ENCODE data around the gene SMURF2.

SMURF2 gene

DNA sequence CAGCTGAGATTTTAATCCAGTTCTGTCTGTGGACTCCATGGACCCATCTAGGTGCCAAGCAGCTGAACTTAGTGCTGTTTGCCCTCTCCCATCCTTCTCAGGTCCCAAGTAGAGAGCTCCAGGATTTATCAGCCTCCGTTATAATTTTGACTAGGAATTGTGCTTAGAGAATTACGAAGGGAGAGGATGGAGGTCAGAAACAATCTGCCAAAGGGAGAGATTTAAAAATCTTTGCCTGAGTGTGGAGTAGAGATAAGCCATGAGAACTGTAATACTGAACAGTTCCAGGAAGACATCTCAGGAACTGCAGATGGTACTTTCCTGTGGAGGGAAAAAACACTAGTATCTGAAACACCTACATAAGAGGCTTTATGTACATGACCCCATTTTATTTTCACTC is 128.3 kb downstream of the SMURF2 start:
- no peak for DNase-seq

DNA sequence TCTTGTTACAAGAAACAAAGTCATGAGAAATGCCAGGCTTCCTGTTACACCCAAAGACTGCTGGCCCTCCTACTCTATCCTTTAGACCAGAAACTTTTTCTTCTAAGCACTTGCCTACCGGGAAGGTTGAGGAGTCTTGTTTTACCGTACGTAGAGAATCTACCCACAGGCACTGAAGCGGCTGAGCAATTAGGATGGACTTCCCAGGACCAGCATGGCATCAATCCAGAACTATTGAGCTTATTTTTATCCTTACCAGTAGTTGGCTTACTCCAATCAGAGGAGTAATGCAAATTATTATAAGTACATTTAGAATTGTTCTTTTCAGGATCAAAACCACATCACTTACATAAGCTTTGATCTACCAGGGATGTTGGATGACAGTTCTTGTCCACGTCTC is 129.7 kb downstream of the SMURF2 start:
- DNase-seq = no peak

DNA sequence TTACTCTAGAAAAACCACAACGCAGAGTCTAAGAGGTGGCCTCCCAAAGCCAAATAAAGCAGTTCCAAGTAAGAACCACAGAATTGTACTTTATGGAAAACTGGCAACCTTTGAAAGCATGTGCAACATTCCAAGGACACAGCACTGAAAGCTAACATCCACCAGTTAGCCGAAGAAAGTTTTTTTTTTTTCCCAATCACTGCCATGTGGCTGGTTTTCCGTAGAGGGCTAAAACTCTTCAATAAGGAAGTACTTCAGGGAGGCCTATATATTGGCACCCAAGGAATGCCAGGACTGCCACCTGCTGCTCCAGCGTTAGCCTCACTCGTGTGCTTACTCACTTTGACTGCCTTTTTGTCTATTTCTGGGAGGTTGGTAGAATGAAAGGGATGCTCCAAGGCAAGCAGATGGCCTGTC is 130.1 kb downstream of the SMURF2 start:
- no peak for DNase-seq

DNA sequence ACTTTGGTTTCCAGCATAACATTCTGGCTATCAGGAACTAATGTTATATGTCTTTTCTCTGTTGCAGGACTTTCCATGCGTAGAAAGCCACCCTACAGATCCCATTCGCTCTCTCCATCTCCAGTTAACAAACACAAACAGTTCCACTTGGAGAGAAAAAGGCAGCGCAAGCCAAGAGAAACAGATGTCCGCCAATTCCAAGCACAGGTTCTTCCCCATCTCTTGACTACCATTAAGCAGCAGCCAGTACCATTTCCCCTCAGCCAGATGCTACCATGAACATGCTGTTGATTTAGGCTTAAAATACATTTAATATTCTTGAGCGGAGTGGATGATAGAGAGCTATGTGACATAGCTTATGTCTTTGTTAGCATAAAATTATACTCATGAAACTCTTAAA is 132.9 kb downstream of the SMURF2 start:
- DNase-seq = no peak

DNA sequence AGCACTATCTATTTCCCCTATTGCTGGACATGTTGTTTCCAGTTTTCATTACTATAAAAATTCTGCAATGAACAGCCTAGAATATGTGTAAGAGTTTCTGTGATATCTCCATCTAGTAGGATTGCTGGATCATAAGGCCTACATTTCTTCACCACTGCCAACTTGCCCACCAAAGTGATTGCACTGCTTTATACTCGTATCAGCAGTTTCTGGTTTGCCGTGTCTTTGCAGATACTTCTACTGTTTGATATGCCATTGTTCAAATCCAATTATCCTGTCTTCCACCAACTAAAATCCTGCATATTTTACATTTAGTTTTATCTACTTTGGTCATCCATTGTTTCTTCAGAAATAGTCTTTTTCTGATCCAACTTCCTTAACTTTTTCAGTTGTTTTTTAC is 134.2 kb downstream of the SMURF2 start:
- DNase-seq = no peak

DNA sequence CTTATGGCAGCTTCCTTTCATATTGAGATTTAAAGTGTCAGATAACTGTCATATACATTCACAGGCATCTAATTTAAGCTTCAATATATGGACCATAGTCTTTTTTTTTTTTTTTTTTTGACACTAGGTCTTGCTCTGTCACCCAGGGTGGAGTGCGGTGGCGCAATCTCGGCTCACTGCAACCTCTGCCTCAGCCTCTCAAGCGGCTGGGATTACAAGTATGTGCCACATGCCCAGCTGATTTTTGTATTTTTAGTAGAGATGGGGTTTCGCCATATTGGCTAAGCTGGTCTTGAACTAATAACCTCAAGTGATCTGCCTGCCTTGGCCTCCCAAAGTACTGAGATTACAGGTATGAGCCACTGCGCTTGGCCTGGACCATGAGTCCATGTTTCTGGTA is 141.7 kb downstream of the SMURF2 start:
- DNase-seq = no peak

DNA sequence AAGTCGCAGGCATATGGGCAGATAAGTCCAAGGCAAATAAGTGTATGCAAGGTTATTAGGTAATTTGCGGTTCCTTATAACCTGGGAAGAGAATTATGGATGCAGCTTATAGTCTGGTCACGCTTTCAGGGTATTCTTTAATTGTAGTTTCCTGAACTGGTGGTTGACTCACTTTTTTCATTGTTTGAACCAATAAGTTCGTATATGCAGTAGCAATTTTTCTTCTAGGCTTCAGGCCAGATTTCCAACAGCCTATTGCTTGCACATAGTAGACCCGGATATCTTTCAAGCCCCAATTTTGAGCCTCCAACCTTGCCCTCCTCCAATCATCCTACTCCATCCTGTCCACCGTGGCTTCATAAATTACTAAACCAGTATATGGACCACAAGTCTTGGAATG is 142.5 kb downstream of the SMURF2 start:
- DNase-seq = no peak

DNA sequence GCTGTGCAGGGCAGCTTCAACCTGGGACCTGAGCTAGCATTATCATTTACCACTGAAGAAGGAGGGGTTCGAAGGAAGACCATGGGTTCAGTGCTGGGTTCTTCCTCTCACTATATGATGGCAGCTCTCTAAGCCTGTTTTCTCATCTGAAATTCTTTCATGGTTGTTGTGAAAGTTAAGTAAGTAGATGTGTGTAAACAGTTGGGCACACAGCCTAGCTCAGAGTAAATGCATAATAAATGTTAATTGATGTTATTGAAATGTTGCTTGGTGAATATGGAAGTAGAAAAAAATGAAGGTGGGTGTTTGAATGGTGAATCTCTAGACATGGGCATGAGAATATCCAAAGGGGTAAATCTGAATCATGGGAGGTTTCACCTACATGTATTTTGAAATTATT is 146.3 kb downstream of the SMURF2 start:
- DNase-seq = no peak

DNA sequence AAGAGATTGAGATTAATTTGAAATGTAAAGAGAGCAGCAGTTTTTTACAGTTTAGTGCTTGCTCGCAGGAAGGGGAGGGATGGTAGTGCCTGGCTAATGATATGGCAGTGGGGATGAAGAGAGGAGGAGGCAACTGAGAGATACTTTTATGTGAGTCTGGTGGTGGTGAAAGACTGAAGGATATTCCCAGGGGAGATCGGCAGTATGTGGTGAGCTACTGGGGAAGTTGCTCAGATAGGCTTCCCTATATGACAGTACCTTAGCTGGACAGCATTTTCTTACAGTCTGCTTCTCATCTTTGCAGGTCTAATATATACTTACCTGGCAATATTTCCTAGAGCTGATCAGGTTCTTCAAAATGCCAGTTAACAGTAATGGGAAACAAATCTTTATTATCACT is 146.7 kb downstream of the SMURF2 start:
- no peak for DNase-seq

DNA sequence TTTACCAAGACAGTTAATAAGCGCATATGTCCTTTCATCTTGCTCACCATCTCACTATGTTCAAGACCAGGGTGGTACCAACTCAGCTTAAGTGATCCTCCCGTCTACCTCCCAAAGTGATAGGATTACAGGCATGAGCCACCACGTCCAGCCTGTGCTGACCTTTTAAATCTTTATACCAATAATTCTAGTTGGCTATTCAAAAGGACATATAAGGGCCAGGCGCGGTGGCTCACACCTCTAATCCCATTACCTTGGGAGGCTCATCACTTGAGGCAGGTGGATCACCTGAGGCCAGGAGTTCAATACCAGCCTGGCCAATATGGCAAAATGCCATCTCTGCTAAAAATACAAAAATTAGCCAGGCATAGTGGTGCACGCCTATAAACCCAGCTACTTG is 152.9 kb downstream of the SMURF2 start:
- DNase-seq = no peak

DNA sequence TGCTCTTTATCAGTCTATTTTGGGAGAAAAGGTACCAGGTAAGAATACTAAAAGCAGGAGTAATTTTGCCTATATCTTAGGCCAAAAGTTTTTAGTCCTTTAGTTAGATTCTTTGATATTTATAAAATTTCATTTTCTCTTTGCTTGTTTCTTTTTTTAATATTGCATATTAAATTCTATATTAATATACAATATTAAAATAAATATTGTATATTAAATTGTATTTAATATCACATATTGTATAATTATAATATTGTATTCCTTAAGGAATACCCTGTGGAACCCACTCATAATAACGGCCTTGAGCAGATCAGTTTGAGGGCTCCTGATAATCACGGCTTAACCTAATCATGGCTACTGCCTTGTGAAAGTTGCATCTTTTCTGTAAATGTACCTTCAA is 153.4 kb downstream of the SMURF2 start:
- DNase-seq = no peak

DNA sequence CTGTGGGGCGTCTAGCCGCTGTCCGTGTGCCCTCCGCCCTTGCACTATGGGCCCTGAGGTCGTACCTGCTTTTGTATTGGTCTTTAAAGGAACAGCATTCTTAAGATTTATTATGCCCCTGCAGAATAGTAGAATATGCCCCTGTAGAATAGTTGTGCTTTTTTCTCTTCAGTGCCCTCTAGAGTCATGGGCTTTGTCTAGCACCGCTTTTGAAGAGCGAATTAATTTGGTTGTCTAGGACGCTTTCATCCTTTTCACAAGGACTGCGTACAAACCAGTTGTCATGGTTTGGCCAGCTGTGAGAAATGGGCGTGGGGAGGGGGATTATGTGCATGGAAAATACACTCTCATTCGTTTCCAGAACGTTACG is 154.7 kb downstream of the SMURF2 start:
- DNase-seq = no peak

DNA sequence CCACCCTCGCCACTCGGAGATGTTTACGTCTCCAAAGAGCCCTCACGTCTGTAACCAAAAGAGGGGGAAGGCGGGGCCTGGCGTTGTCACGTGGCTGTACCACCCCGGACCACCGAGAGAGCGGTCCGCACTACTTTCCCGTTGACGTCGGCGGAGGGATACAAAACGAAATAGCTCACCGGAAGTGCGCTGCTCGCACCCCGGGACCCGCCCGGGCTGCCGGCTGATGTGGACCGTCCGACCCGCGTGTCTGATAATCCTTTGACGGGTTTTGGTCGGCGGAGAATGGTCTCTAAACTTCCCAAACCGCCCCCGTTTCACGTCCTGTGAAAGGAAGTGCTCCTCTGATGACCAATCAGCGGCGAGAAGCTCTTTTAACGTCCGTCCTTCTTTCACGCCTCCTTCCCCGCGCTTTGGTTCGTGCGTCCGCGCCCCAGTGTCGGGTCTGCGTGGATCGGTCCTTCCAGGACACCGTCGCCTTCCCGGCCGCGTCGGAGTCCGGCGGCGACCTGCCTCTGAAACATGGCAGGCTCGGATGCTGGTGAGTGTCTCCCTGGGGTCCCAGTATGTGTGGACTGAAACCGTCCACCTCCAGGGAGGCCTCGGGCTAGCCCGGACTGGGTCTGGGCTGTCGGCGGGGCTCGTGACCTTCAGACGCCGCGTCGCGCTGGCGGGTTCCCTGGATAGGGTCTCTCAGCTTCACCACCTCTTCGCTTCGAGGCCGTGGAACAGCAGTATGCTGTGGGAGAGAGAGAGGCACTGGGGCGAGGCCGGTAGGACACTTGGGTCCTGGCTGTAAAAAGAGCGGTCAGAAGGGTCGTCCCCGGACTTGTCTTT is 155.3 kb downstream of the SMURF2 start, which contains the start of gene CEP95:
Gene CEP95, plus strand, starts transcription at position 402 of the 837 bp plus-strand sequence. Its CDS starts 121 bp downstream, at position 523.
- peak; percentile 87 for DNase-seq

DNA sequence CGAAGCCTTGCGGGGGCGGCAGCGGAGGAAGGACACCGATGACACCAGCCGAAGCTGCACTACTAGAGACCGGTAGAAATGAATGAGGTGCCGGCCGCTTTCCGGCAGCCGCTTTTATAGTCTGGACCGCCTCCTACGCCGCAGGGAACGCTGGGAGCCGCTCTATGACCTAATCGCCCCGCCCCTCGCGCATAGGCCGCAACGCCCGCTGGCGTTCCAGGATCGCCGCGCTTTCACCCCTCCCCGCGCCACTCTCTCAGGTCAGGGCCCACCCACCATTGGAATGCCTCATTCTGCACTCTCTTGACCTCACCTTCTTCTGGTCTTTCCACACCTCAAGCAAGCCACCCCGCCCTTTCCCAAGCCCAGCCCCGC is 155.9 kb downstream of the SMURF2 start, which contains the start of gene DDX5:
Gene DDX5, minus strand, starts transcription at position 89 of the 375 bp plus-strand sequence. CDS start 170 bp downstream, outside the sequence.
- peak; percentile 90 for DNase-seq

DNA sequence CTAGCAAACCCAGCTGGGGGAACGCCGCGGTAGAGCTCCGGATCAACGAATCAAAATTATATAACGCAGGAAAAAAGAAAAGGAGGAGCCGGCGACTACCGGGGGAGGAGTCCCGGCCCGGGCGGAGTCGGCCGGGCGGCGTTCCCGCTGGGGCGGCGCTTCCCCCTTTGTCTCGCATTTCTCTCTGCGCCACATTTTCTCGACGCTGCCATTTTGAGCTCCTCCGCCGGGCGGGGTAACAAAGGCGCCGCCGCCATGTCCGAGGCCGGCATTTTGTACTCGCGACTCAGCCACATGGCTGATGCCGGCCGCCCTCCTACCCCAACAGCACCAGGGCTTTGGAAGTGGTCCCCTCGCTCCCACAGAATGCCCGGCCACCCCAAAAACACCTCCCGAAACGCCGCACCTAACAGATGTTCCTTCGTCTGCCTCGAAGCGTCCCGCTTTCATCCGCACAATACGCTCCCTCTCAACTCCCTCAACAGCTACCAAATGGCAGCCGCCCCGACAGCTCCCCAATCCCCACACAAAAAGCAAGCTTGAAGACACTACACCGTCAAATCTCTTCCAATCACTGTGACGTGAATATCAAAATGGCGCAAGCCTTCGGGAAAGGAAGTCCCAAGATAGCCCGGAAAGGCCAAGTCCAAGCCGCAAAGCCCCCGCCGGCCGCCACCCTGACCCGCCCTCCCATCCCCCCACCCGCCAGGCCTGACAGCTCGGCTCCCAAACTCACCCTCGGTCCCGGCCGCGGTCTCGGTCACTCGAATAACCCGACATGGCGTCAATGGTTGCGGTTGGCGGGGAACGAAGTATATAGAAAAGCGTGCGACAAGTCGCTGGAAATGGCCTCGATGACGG is 156.5 kb downstream of the SMURF2 start:
- peak; percentile 61 for DNase-seq

DNA sequence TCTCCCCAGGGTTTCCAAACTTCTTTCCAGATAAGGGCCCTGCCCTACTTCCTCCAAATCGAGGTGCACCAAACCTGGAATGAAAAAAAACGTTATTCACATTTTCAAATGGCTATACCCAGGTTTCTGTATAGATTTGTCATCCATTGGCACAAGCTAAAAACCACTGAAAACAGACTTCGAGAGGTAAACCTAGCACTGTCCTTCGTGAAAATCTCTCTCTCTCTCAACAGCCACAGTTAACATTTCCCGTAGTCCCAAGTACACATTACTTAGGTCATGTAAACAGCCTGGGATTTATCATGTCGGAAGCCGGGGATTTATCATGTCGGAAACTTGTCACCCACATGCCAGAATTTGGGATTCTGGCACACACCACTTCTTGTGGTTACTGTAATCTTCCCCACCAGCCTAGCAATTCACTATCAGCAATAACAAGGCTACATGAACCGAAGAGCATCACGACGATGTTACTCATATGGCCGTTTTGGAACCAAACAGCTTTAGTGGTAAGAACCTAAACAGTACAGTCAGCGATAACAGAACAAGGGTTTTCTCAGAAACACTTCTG is 157.3 kb downstream of the SMURF2 start:
- no peak for DNase-seq

DNA sequence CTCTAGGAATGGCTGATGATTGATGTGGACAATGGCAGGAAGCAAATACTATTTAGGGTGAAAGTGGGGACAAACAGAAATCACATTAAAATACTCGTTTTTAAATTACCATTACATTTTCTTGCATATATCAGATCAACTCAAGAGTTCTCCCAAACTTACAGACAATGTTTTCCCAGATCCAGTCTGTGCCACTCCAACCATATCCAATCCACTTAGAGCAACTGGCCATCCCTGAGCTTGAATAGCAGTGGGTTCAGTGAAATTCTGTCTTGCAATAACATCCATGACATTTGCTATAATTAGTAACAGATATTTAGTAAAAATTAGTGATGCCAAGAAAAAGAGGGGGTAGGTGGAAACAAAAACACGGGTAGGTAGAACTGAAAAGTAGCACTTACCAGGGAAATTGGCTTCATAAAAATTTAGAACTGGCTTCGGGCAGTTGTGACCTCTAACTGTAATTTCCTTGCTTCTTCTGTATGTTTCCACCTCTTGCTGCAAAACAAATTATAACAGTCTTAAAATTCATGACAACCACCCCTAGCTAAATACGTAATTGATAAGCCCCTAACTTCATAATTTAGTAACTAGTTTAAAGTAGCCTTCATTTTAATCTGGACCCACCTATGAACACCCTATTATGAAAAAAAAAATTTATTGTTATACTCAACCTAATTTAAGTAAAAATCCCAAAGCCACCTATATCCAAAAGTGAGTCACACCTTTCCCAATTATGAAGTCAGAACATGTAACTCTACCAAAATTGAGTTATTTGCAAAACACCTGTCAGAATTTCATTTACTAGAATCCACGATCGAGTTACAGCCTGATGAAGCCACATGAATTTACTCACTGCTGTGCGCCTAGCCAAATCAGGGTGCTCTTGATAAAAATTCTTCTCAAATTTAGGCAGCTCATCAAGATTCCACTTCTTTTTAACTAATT is 158.0 kb downstream of the SMURF2 start:
- DNase-seq = no peak

DNA sequence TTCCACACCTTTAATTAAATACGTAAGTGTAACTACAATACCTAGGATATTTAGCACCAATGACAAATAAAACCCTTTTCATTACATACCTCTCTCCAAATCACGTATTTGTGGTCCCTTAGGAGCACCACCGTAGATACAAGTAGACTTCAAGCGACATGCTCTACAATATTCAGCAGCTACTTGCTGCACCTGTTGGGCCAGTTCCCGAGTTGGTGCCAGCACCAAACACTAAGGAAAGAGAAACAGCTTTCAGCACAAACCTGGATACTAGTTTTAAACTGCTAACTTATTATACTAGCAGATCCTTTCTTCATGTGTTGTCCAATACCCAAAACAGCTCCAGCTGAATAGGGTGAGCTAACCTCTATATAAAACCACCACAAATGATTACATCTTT is 158.8 kb downstream of the SMURF2 start:
- DNase-seq = no peak

DNA sequence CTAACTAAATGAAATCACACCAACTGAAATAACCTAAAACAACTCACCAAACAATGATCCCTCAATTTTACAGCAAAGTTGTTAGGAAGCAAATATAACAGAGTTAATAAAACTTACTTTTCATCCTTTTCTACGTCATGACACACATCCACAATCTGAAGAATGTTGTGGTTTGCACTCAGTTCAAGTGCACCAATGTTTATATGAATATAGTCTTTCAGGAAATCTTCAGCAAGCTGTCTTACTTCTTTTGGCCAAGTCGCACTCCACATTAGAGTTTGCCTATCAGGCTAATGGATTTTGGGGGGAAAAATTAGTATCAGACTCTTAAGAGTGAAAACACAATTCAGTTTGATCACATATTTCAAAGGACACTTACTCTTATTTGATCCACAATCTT is 159.3 kb downstream of the SMURF2 start:
- no peak for DNase-seq

DNA sequence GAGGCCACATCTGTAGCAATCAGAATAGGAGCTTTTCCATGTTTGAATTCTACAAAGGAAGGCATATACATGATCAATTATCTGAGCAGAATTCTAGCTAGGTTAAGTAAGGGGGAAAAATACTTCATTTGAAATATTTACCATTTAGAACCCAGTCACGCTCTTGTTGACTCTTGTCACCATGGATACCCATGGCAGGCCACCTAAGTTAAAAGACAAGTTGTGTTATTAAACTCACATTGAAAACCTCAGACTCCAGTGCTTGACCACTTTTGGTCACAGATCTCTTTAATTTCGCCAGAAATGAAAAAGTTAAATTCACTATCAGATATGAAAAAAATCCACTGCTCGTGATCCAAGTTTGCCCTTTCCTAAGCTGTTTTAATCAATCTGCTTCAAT is 160.1 kb downstream of the SMURF2 start:
- no peak for DNase-seq

DNA sequence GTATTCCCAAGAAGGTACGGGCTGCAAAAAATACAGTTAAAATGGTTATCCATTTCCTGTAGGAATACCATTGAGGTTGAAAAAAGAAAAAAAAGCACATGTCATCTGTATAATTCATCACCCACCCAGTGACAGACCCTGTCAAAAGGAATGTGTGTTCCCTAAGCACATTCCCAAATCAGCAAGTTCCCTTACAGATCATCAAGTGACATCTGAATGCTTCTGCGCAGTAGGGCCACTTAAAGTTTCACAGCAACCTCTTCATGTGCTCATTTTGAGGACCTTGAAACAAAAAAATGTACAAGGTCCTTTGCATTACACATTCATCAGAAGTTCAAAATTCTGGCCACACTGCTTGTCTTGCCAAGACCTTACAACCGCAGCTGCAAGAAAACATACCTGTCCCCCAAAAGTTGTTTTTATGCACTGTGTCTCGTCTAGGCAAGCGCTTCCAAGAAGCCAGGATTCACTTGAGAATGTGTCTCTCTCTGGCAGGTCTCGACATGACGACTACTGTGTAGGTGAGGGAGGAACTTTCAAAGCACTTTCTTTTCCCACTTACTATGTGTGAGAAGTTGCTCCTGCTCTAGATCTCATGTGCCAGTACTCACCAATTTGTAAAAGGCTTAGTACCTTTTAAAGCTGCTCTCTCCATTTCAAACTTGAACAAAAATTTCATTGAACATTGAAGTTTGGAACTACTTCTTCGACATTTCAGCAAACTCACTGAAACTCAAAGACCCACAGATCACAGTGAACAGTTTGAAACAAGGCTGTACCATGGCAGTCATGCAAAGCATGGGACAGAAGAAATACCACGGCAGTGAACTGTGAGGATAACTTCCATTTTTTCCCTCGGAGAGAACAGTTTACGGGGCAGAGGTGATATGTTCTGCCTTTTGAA is 161.0 kb downstream of the SMURF2 start:
- no peak for DNase-seq
